ENCODE data around the gene GAP43. TPM values are rescaled to one million over a fixed set of nuclear protein-coding genes. Genes with fewer than 3 reads are reported as not detected.

GAP43 gene
- total RNA-seq, 1 donor from 2014 or later: not detected

DNA sequence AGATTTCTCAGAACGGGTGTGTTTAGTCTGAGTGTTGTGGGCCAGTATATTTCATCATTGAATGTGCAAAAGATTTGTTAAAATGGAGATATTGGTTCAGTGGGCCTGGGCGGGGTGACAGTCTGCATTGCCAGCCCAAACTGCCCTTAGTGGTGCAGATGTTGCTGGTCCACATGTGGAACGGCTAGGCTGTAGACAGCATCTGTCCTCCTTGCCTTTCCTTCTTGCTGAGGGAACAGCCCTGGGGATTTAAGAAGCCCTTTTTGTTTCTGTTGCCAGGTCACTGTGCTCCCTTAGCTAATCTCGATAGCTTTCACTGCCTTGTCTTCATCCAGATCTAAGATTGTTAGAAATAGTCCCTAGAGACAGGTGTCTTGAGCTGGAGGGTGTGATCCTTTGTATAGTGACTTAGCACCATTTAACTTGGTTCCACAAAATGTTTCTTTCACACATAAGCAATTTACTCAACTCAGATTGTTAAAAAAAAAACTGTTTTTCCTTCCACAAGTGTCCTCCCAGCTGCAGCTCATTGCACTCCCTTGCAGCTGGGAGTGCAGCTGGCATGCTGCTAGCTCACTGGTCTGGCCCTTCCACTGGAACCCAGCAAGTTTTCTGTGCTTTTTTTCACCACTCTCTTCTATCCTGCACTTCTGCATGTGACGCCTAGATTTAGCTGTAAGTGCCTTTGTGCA is 37.5 kb downstream of the GAP43 start:
- no peak for DNase-seq (ENCODE audit: low spot score)

DNA sequence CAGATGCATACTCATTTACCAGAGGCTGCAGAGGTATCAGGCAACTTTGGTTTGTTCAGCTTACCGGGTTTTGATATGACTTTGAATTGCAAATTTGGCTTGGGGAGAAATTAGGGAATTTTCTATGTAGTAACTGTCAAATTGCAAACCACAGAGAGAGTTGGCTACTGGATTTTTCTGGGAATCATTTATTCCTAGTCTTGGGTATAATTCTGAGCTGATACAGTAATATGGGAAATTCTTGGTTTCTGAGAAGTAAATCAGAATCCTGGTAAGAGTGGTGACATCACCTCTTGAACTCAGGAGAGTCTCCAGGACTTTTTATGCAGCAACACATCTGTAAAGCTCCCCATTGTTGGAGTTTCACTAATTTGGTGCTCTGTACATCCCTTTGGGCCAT is 39.0 kb downstream of the GAP43 start:
- DNase-seq (ENCODE audit: low spot score): no peak

GRCh38 chr3:115663414-115663813 is 40.1 kb downstream of the GAP43 start:
- DNase-seq (ENCODE audit: low spot score): no peak

- DNase-seq (ENCODE audit: low spot score): no peak
Measured at GRCh38 chr3:115666081-115666480, 42.8 kb downstream of the GAP43 start.

GRCh38 chr3:115666920-115667737 is 43.8 kb downstream of the GAP43 start:
- DNase-seq (ENCODE audit: low spot score): no peak

DNA sequence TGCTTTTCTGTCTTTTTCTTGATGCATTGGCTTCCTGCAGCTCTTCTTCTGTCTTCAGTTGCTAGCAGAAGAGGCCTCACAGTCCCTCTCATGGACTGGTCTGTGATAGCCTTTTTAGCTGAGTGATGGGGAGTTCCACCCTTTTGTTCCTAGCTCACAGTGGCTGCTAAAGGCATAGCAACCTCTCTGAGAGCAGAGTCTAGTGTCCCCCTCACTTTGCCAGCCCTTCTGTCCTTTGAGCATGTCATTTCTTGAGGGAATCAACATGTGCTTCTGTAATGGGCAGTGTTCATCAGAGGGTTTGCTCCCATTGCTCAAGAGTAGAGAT is 44.4 kb downstream of the GAP43 start:
- DNase-seq (ENCODE audit: low spot score): no peak

GRCh38 chr3:115670911-115671310 is 47.6 kb downstream of the GAP43 start:
- DNase-seq (ENCODE audit: low spot score): no peak

GRCh38 chr3:115671761-115672455 is 48.6 kb downstream of the GAP43 start:
- no peak for DNase-seq (ENCODE audit: low spot score)

DNA sequence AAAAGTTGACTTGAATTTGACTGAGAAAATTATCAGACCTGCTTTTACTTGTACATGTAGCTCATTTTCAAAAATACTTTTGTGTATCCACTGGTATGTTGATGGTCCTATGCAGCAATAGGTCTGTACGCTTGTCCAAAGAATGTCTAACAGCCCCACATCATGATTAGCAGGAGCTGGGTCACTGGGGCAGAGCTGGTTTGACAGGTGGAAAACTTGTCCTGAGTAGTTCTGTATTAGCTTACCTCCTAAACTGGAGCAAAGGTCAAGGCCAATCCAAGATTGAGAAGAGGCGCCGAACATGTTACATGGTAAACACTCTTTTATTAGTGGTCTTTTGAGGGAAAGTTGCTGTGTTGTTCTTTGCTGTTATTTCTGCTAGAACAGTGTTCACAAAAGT is 50.6 kb downstream of the GAP43 start:
- no peak for DNase-seq (ENCODE audit: low spot score)

GRCh38 chr3:115676336-115676735 is 53.0 kb downstream of the GAP43 start:
- no peak for DNase-seq (ENCODE audit: low spot score)

- no peak for DNase-seq (ENCODE audit: low spot score)
Measured at GRCh38 chr3:115680803-115681345, 57.6 kb downstream of the GAP43 start.

DNA sequence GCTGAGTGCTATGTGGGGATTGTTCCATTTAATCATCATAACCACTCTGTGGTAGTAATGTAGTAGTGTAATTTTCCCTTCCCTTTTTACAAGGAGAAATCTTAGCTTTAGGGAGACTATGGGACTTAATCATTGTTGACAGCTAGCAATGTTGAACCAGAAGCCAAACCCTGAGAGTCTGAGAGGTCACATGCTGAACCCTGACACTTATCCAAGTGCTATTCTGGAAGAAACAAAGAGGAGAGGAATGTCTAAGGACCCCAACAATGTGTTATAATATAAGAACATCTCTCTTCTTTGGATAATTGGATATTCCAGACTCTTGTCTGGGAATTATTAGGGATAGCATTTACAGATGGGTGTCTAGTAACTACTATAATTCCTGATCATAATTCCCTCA is 58.4 kb downstream of the GAP43 start:
- DNase-seq (ENCODE audit: low spot score): no peak

DNA sequence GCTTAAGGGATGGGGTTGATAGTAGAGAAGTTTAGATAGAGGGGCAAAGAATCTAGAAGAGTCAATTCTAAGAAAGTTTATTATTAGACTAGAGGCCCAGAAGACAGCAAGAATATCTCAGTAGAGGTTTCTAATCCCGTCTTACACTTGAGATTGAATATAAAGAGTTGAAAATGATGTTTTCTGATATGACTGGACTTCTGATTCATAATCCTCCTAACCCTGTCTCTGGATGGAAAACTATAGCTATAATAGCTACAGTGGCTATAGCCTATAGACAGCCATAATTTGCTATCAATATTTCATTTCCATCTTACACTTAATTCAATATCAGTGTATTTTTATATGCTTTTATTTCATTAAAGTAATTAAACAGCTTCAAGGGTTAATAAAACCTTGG is 60.0 kb downstream of the GAP43 start:
- DNase-seq (ENCODE audit: low spot score): no peak

DNA sequence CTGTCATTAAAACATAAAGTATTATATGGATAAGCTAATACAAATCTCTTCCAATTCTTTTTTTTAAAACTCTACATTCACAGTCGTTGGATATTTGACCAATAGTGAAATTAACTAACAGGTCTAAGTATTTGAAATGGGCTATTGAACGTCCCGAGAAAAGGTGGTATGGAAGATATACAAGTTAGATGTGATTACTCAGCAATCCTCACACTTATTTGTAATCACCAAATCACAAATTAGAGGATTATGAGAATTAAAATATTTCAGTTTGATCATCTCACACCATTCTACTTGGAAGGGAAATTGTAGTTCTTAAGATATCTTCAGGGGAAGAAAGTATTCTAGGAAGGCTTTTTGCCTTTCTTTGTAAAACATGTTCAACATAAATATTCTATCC is 60.5 kb downstream of the GAP43 start:
- DNase-seq (ENCODE audit: low spot score): no peak

- no peak for DNase-seq (ENCODE audit: low spot score)
Measured at GRCh38 chr3:115685097-115685496, 61.8 kb downstream of the GAP43 start.

DNA sequence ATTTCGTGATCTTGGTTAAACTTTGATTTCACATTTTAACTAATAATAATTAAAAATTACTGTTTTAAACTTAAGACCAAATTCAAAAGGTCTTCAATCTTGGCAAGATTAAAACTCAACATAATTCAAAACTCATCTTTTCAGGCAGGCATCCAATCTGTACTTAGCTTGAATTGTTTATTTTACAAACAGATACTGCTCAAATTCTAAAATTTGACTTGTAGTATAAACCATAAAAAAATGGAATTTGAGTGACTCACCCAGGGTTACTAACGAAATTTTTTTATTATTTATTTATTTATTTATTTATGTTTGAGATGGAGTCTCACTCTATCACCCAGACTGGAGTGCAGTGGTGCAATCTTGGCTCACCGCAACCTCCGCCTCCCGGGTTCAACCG is 64.4 kb downstream of the GAP43 start:
- DNase-seq (ENCODE audit: low spot score): no peak

DNA sequence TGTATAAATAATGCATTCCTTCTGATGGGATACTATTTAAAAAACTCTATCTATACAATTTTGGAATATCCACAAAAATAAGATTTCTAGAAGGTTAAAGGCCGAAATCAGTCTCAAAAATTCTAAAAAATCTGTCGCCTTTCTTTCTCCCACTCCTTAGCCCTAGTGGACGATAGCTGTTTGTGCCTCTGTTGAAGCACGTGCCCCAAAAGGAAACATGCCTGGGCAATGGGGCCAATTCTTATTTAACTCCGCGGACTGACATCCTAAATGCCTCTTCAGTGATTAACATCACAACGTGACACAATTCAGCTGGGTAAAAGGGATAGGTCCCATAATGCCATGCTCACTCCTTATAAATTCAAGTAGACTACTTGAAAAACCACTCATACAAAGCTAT is 65.1 kb downstream of the GAP43 start:
- no peak for DNase-seq (ENCODE audit: low spot score)

GRCh38 chr3:115689928-115690327 is 66.6 kb downstream of the GAP43 start:
- DNase-seq (ENCODE audit: low spot score): no peak

DNA sequence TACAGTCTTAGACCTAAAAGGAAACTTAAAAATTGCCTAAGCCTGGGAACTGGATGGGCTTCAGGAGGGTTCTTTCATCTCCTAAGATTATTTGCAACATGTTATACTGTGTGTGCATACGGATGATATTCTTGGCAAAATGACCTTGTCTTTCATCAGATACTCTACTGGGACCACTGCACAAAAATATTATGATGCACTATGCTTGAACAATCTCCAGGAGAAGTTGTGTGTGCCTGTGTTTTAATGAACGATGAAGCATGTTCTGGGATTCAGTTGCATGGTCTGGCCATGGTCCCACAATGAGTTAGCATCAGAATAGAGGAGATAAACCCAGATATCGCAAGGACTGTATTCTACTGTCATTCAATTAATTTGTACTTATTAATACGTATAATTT is 68.7 kb downstream of the GAP43 start:
- DNase-seq (ENCODE audit: low spot score): no peak

DNA sequence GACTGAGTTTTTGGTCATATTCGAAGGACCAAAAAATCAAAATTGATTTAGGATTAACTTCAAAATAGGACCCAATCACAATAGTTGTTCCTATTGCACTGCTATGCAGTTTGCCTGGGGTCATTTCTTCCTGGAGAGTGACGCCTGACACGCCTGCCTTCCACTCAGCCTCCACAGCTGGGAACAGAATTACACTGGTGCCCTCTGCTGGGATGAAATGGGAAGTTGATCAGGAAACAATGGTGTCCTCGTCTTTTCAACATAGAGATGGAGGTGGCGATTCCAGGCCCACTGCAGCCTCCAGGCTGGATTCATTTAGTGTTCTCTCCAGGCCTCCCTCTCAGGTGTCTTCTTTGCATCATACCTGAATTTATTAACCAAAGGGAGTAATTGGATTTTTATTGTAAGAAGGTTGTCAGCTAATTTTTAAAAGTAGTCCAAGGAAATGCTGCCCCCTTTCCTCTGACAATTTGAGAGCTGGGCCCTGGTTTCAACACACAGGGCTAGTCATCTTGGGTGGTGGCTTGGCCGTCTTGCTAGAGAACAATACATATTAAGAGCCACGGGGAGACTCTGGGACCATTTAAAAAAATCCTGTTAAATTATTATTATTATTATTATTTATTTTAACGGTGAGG is 69.7 kb downstream of the GAP43 start:
- DNase-seq (ENCODE audit: low spot score): peak; percentile 79

DNA sequence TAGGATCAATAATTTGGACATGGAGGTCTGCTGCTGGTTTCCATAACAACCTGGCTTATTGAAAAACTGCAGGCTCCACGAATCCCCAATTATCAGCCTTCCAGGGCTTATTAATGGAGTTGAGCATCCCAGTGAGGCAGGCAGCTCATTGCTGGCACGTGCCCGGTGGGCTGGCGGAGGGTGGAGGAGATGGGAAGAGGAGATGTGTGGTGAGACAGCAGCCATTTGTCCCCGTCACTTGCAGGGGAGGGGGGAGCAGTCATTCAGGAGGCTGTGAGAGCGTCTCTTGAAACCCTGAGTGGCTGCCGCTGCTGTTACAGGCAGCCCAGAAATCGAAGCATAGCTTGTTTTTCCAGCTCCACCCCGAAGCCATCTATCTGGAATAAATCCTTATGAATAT is 70.6 kb downstream of the GAP43 start:
- DNase-seq (ENCODE audit: low spot score): no peak

GRCh38 chr3:115695090-115695489 is 71.8 kb downstream of the GAP43 start:
- DNase-seq (ENCODE audit: low spot score): no peak
